WI38 (cell line): ENCODE data around the gene C1QTNF3.

Source experiments
- H3K4me3 ChIP-seq: 2 replicates; pipeline ENCODE4 v1.5.1; 2011; ENCODE audit warnings: low read depth, mild to moderate bottlenecking, control low read depth, low read length
- TF ChIP-seq, protein P1 (sequence below): IDR thresholded peaks from 2 replicates; pipeline ENCODE4 v1.5.1; 2012; ENCODE audit warnings: low read depth, mild to moderate bottlenecking, control low read depth, low read length

C1QTNF3 gene

DNA sequence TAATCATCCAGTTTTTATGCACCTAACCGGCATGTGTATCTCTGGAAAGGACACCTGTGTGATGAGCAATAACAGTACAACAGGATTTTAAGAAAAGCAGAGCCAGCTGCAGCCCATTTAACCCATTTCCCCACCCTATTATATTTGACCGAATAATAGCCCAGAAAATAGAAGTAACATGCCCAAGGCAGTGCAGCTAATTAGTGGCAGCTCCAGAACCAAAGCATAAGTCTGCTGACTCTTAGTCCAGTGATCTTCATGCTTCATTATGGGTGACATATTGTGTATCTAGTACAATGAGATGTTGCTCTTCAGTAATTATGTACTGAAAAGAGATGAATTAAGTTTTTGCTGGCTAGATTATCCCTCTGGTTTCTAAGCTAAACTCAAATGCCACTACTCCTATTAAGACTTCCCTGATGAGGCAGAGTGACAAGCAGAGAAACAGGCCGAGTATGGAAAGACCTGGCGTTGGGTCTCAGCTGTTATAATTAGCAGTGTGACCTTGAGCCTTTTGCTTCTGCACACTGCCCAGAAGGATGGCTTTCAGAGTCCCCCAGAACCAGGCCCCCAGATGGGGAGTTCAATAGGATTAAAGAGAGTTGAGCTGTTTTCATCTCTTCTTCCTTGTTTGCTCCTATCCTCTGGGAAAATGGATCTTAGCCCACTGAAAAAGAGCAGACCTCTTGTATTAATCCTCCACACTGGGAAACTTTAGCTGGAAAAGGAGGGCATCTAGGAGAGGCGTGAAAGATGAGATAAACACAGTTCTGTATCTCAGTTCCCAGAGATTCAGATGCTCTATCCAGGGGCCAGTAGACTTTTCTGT, 10.8 kb upstream of the C1QTNF3 start:
- no peak overlapping the region for H3K4me3 ChIP-seq
- TF ChIP-seq, protein P1, sequence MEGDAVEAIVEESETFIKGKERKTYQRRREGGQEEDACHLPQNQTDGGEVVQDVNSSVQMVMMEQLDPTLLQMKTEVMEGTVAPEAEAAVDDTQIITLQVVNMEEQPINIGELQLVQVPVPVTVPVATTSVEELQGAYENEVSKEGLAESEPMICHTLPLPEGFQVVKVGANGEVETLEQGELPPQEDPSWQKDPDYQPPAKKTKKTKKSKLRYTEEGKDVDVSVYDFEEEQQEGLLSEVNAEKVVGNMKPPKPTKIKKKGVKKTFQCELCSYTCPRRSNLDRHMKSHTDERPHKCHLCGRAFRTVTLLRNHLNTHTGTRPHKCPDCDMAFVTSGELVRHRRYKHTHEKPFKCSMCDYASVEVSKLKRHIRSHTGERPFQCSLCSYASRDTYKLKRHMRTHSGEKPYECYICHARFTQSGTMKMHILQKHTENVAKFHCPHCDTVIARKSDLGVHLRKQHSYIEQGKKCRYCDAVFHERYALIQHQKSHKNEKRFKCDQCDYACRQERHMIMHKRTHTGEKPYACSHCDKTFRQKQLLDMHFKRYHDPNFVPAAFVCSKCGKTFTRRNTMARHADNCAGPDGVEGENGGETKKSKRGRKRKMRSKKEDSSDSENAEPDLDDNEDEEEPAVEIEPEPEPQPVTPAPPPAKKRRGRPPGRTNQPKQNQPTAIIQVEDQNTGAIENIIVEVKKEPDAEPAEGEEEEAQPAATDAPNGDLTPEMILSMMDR: no peak

DNA sequence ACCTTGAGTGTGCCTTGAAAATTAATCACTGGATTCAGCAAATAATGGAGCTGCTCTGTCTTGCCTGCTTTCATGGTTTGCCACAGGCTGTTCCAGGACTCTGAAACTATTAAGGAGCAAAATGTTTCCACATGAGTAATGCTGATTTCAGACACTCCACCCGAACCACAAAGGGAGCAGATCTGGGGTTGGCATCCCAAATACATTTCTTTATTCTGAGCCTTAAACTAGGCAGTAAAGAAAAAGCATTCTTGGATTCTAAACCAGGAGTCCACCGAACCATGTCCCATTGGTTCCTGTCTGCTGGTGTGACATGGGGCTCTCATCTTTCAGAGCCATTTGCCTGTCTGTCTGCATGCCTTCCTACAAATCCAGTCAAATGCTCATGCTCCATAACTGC, 10.1 kb upstream of the C1QTNF3 start:
- TF ChIP-seq, protein P1: no peak
- no peak overlapping the region for H3K4me3 ChIP-seq

DNA sequence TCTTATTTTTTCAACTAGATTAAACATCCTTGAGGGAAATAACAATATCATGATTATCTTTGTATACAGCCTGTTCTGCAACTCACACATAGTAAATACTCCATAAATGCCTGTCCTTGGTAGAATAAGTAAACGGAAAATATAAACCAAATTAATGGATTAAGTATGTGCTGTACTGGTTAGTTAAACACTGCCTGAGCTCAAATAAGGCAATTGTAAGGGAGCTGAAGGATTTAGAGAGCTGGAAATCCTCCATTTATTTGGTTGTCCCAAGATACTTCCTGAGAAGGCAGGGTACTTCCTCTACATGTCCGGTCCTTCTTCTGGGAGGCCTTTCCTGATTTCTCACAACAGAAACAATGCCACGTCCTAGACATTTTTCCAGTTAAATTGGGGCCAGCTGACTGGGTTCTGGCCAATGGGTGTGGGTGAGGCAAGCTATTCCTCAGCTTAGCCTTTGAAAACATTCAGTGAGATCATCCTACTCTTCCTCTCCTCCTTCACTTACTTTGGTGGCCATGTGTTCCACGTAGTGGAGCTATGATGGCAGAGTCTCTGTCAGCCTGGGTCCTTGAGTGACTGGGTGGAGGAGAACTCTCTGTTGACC, 8.5 kb upstream of the C1QTNF3 start:
- H3K4me3 ChIP-seq: no peak overlapping the region
- TF ChIP-seq, protein P1: no peak

DNA sequence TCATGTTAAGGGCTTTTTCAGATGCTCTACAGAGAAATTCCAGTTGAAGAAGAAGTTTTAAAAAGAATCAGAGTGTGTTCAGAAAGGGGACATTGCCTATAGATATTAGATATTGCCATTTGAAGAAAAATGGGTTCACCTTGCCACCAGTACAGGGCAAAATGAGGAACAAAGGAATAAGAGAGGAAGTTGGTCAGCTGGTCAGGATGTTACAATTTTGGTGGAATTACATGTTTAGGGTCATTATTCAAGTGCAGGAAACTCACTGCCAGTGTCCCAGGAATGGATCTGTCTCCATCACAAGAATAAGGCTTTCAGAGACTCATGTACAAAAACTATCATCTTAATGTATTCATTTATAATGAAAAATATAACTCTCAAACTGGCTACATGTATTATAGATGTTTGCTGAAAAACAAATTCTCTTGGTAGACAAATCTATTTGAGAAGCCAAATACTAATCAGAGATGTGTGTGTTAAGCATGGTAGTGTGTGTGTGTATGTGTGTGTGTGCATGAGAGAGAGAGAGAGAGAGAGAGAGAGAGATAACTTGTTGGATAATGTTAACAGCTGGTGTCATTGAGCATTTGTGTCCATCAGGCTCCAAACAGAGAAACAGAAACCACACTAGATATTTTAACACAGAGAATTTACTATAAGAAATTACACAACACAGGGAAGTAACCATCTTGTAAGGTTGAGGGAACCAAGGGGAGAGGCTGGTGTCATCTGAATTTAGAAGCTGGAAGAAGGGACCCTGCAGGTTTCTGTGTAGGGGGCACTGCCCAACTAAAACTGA, 5.0 kb upstream of the C1QTNF3 start:
- TF ChIP-seq, protein P1: no peak
- H3K4me3 ChIP-seq: no peak overlapping the region

DNA sequence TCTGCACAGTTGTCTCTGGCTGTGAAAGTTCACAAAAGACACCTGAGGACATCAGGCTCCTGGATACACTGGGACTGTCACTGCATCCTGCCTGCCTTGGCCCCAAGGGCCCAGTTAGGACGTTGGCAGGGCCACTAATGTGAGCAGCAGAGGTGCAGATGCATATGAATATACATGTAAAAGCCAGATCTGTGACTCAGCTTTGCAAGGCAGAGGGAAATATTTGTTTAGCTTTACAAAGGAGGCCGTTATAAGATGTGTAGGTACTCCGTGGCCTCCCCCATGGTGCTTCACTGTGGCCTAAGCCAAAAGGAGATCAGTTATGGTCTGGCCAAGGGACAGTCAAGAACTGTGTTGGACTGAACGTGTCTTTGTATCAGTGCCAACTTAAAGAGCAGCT, 4.1 kb upstream of the C1QTNF3 start:
- TF ChIP-seq, protein P1: no peak
- H3K4me3 ChIP-seq: no peak overlapping the region

DNA sequence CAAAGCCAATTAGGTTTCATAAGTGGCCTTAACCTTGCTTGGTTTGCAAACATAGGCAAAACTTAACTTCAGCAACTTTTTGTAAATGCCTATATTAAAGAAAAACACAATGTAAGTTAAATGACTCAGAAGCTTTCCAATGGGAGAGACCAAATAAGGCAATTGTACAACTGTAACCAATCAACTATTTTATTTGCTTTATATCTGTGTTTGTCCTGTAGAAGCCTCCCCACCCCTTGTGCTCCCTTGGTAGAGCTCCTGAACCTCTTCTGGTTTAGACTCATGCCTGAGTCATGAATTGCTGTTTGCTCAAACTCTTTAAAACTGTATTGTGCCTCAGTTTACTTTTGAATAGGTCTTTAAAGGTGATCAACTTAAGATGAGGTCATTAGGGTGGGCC, 3.0 kb upstream of the C1QTNF3 start:
- H3K4me3 ChIP-seq: no peak overlapping the region
- TF ChIP-seq, protein P1: no peak

DNA sequence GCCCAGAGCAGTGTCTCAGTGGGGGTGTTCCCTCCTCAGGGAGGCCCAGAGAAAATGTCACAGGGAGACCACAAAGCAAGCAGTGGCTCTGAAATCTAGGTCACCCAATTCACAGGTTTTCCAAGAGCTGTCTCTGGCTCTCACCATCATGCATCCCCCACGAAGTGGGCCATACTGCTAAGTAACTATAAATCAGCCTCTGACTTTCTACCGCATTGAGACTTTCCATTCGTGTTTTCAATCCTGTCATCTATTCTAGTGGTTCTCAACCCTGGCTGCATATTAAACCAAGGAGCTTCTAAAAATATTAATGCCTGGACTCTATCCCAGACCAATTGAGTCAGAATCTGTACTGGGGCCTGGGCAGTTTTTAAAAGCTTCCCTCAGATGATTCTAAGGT, 2.0 kb upstream of the C1QTNF3 start:
- TF ChIP-seq, protein P1: no peak
- H3K4me3 ChIP-seq: no peak overlapping the region
